GM12878 (cell line): ENCODE data around the gene PDGFC. TPM values are rescaled to one million over a fixed set of nuclear protein-coding genes. Genes with fewer than 3 reads are reported as not detected.

Source experiments
- ATAC-seq: fragments of 200-7000 bp; cut with Tn5 transposase; 3 replicates; pipeline ENCODE4 v1.9.1; 2020; ENCODE audit warnings: mild to moderate bottlenecking, moderate library complexity
- BruUV-seq: library from RNA; stranded (reverse); fragments of 400-500 nt; replicated peaks from 2 replicates; lab custom pipeline; 2021; lab: Mats Ljungman, UMichigan
- CTCF ChIA-PET: fragments of 300-600 bp; sonication (Branson Sonifier 250); formaldehyde crosslinking; extraction: SDS; loops from one replicate; lab custom pipeline; 2021; ENCODE audit warnings: inconsistent platforms; lab: Yijun Ruan, JAX
- POLR2A ChIA-PET: fragments of 350-600 bp; formaldehyde crosslinking; extraction: SDS; loops from one replicate; lab custom pipeline; 2021; ENCODE audit warnings: inconsistent platforms; lab: Charles Lee
- RAD21 ChIA-PET: fragments of 300-600 bp; sonication (Branson Sonifier 250); formaldehyde crosslinking; loops from one replicate; lab custom pipeline; 2023; ENCODE audit warnings: antibody characterized with exemption; ENCODE audit not compliant: unreplicated experiment; lab: Charles Lee
- SMC1A ChIA-PET: fragments of 300-600 bp; sonication (Branson Sonifier 250); formaldehyde crosslinking; loops from one replicate; lab custom pipeline; 2023; ENCODE audit not compliant: unreplicated experiment, uncharacterized antibody; lab: Charles Lee
- DNase-seq: peaks from one replicate; pipeline ENCODE4 v3.0.0-alpha.2; 2011; ENCODE audit warnings: low read depth, low spot score
- FAIRE-seq: peaks from 3 replicates; lab custom pipeline; 2011; peaks lifted over from hg19 to GRCh38; lab: Jason Lieb, UNC
- H2AFZ ChIP-seq: 2 replicates; pipeline ENCODE4 v1.6.0; 2011; ENCODE audit warnings: low read depth, low read length, control low read depth; ENCODE audit not compliant: control insufficient read depth
- H3K27ac ChIP-seq: 2 replicates; pipeline ENCODE4 v1.5.1; 2011; ENCODE audit warnings: control low read depth; ENCODE audit not compliant: control insufficient read depth, insufficient read depth
- H3K27me3 ChIP-seq, 2 experiments: replicated peaks in 1 of 2; 2 replicates each; pipeline versions ENCODE4 v1.6.0 to v1.6.1; 2011; ENCODE audit warnings: low read length in 1 of 2; ENCODE audit not compliant: control insufficient read depth in 2 of 2, insufficient read depth in 2 of 2
- H3K36me3 ChIP-seq, 2 experiments: 2 replicates each; pipeline ENCODE4 v1.5.1; 2011; ENCODE audit warnings: low read length in 1 of 2; ENCODE audit not compliant: control insufficient read depth in 2 of 2, insufficient read depth in 2 of 2
- H3K4me1 ChIP-seq: 2 replicates; pipeline ENCODE4 v1.6.1; 2011; ENCODE audit warnings: mild to moderate bottlenecking, low read length, moderate library complexity, mixed read lengths; ENCODE audit not compliant: control insufficient read depth, insufficient read depth
- H3K4me2 ChIP-seq: 2 replicates; pipeline ENCODE4 v1.6.0; 2011; ENCODE audit warnings: control low read depth; ENCODE audit not compliant: control insufficient read depth, insufficient read depth
- H3K4me3 ChIP-seq: fragments of 200-600 bp; sonication (generic); 2 replicates; pipeline ENCODE4 v1.5.1; 2016
- H3K79me2 ChIP-seq: 2 replicates; pipeline ENCODE4 v1.6.0; 2011; ENCODE audit warnings: low read length; ENCODE audit not compliant: control insufficient read depth, insufficient read depth
- H3K9ac ChIP-seq: 2 replicates; pipeline ENCODE4 v1.8.0; 2011; ENCODE audit warnings: low read length, control low read depth, mixed read lengths; ENCODE audit not compliant: control insufficient read depth, insufficient read depth
- H3K9me3 ChIP-seq: replicated peaks from 3 replicates; pipeline ENCODE4 v1.5.1; 2011; ENCODE audit warnings: mild to moderate bottlenecking, low read length; ENCODE audit not compliant: control insufficient read depth, insufficient read depth
- H4K20me1 ChIP-seq: 2 replicates; pipeline ENCODE4 v1.6.0; 2011; ENCODE audit not compliant: control insufficient read depth, insufficient read depth
- CBFB ChIP-seq: IDR thresholded peaks from 2 replicates; pipeline ENCODE4 v1.6.1; 2016; ENCODE audit warnings: antibody characterized with exemption, low read depth
- CHD4 ChIP-seq: fragments of 200-600 bp; sonication (generic); IDR thresholded peaks from 2 replicates; pipeline ENCODE4 v1.6.1; 2016; ENCODE audit warnings: mild to moderate bottlenecking
- CREM ChIP-seq: IDR thresholded peaks from 2 replicates; pipeline ENCODE4 v1.6.1; 2014; ENCODE audit warnings: antibody characterized with exemption, low read depth
- CTCF ChIP-seq, 3 experiments: IDR thresholded peaks in 2 of 3; conservative IDR thresholded peaks in 1 of 3; 2 replicates each; pipeline ENCODE4 v1.5.1; 2011; ENCODE audit warnings: low read depth in 3 of 3, low read length in 3 of 3, mild to moderate bottlenecking in 3 of 3, control low read depth in 2 of 3, moderate library complexity in 2 of 3, inconsistent platforms in 1 of 3, mixed read lengths in 1 of 3; ENCODE audit not compliant: control insufficient read depth in 2 of 3, insufficient read depth in 1 of 3; ENCODE audit errors: extremely low read depth in 1 of 3
- E2F4 ChIP-seq: IDR thresholded peaks from 2 replicates; pipeline ENCODE4 v1.6.1; 2012; ENCODE audit warnings: low read depth, low read length, improper control_type of control experiment
- EED ChIP-seq: sonication (generic); IDR thresholded peaks from 2 replicates; pipeline ENCODE4 v1.6.1; 2016; ENCODE audit warnings: antibody characterized with exemption, low read depth
- KLF5 ChIP-seq: fragments of 450-650 bp; IDR thresholded peaks from 2 replicates; pipeline ENCODE4 v1.6.1; 2014; ENCODE audit warnings: mild to moderate bottlenecking; ENCODE audit not compliant: partially characterized antibody
- MTA3 ChIP-seq: IDR thresholded peaks from 2 replicates; pipeline ENCODE4 v1.6.1; 2012; ENCODE audit warnings: low read length, inconsistent platforms, borderline replicate concordance
- PBX3 ChIP-seq: IDR thresholded peaks from 2 replicates; pipeline ENCODE4 v1.6.1; 2011; ENCODE audit warnings: mild to moderate bottlenecking, low read depth, low read length, moderate library complexity; ENCODE audit not compliant: insufficient replicate concordance
- POLR2AphosphoS5 ChIP-seq: IDR thresholded peaks from 2 replicates; pipeline ENCODE4 v1.6.1; 2011; ENCODE audit warnings: mild to moderate bottlenecking, low read length, inconsistent platforms
- PRDM15 ChIP-seq: fragments of 450-650 bp; formaldehyde crosslinking; IDR thresholded peaks from 2 replicates; pipeline ENCODE4 v1.4.0; 2020; ENCODE audit warnings: mild to moderate bottlenecking, moderate library complexity
- SIN3A ChIP-seq: IDR thresholded peaks from 2 replicates; pipeline ENCODE4 v1.6.1; 2012; ENCODE audit warnings: low read depth, low read length, improper control_type of control experiment
- SMAD1 ChIP-seq: fragments of 450-650 bp; IDR thresholded peaks from 2 replicates; pipeline ENCODE4 v1.6.1; 2018; ENCODE audit warnings: mild to moderate bottlenecking, low read depth; ENCODE audit not compliant: partially characterized antibody
- SMARCA5 ChIP-seq: fragments of 450-650 bp; IDR thresholded peaks from 2 replicates; pipeline ENCODE4 v1.6.1; 2017; ENCODE audit warnings: mild to moderate bottlenecking
- YY1 ChIP-seq: IDR thresholded peaks from 2 replicates; pipeline ENCODE4 v1.6.1; 2011; ENCODE audit warnings: low read depth, mild to moderate bottlenecking, low read length
- ZNF24 ChIP-seq: fragments of 450-650 bp; IDR thresholded peaks from 2 replicates; pipeline ENCODE4 v1.6.1; 2017; ENCODE audit warnings: antibody characterized with exemption, mild to moderate bottlenecking
- ZSCAN29 ChIP-seq: fragments of 450-650 bp; IDR thresholded peaks from 2 replicates; pipeline ENCODE4 v1.6.1; 2017; ENCODE audit warnings: mild to moderate bottlenecking, moderate library complexity
- WGBS: methylation state at CpG from one replicate; pipeline ENCODE4 v1.1.6; 2016; ENCODE audit warnings: low lambda C conversion rate; ENCODE audit not compliant: insufficient replicate concordance, insufficient coverage; ENCODE audit errors: missing lambda C conversion rate; 5-methylcytosine and 5-hydroxymethylcytosine counted together
- in situ Hi-C: fragments of 300-500 bp; cut with MboI; formaldehyde crosslinking; loops from 9 replicates; pipeline ENCODE4 v1.14.3; 2018; ENCODE audit warnings: mixed read lengths
- intact Hi-C: fragments of 100-400 bp; cut with micrococcal nuclease; formaldehyde crosslinking; loops from one replicate; pipeline ENCODE4 v1.14.2; 2022; ENCODE audit not compliant: unreplicated experiment
- polyA plus RNA-seq, 11 experiments: library from polyadenylated mRNA; depleted of rRNA in 4 of 11; unstranded in 6 of 11; stranded (reverse) in 5 of 11; fragments of >200 nt; fragmentation: Nextera tagmentation in 4 of 11; fragmentation: Illumina TruSeq in 1 of 11; extraction: Ambion mirVana in 4 of 11; extraction: Trizol in 1 of 11; gene quantifications; 1 replicate in 1 of 11; 2 replicates in 10 of 11; pipeline versions ENCODE4 v1.2.1 to v1.2.3, GENCODE V29; 2011 to 2016; ENCODE audit warnings: inconsistent platforms in 2 of 11, missing spikeins in 2 of 11, low read depth in 1 of 11
- total RNA-seq, 4 experiments: library from RNA; depleted of rRNA in 3 of 4; stranded (reverse); fragments of >200 nt in 3 of 4; fragmentation: Illumina TruSeq in 1 of 4; extraction: Trizol in 1 of 4; gene quantifications; 2 replicates each; pipeline versions ENCODE4 v1.2.1 to v1.2.3, GENCODE V29; 2013 to 2021

The PDGFC gene
- total and polyA plus RNA-seq, 10 of the 15 experiments (the other 5 are each of a cell fraction or from before 2014, with no cell fraction given) = 0.02 to 0.18 TPM; not detected in 8

GRCh38 chr4:156906325-156906724, 65.3 kb downstream of the PDGFC start:
- Histone ChIP-seq H3K27ac (no peak overlapping the region), H3K4me3 (no peak overlapping the region), H3K9me3 (no peaks in the 10 kb centered on the region), H3K27me3 (no peaks in the 10 kb centered on the region), H3K4me1 (no peaks in the 10 kb centered on the region), H3K4me2 (no peak overlapping the region), H4K20me1 (no peaks in the 10 kb centered on the region), H3K79me2 (no peaks in the 10 kb centered on the region), H3K9ac (no peak overlapping the region), H2AFZ (no peak overlapping the region), H3K36me3 (no peaks in the 10 kb centered on the region)
- RAD21 ChIA-PET = no interaction called here
- BruUV-seq = no TSS peak
- intact Hi-C loops (no loop called here), in situ Hi-C loops (no loop called here)
- no peak for FAIRE-seq
- 0% methylated on average over 2 of the region's 2 CpGs for WGBS
- POLR2A ChIA-PET = interaction anchor here (0.7 kb wide), 1 partner anchor 256 kb away, joined by 3 read pairs; no protein-coding TSS in a partner anchor
- DNase-seq = no peak
- SMC1A ChIA-PET = no interaction called here
- CTCF ChIA-PET = interaction anchor here (0.6 to 0.9 kb wide), 2 partner anchors 10 to 11 kb away, joined by 3 read pairs; no protein-coding TSS in a partner anchor
- no peak for ATAC-seq
- no peak for TF ChIP-seq CREM
- no peak for TF ChIP-seq ZSCAN29
- no peak for TF ChIP-seq E2F4
- TF ChIP-seq KLF5 = no peak
- no peak for TF ChIP-seq CTCF (IDR thresholded peaks at IDR 0.05 in 2 of 3, conservative IDR thresholded peaks at IDR 0.05 in 1 of 3; ENCODE audit: control insufficient read depth in 2 of 3, extremely low read depth in 1 of 3, insufficient read depth in 1 of 3, low read depth in 3 of 3, low read length in 3 of 3)
- no peak for TF ChIP-seq SMAD1
- no peak for TF ChIP-seq SMARCA5
- no peak for TF ChIP-seq CBFB
- TF ChIP-seq SIN3A = no peak
- TF ChIP-seq PRDM15 = no peak
- TF ChIP-seq CHD4 = no peak
- TF ChIP-seq ZNF24 = no peak
- TF ChIP-seq EED = no peak
- no peak for TF ChIP-seq MTA3
- no peak for TF ChIP-seq YY1
- TF ChIP-seq PBX3 = no peak
- TF ChIP-seq POLR2AphosphoS5 = no peak
